Sigmoid colon (tissue), 4 donors: Measurements from ENCODE around the gene RBFOX1.

Experiments used
- EP300 ChIP-seq, 4 donors: sonication (generic); formaldehyde crosslinking; IDR thresholded peaks; one replicate each; pipeline ENCODE4 v1.6.1; 2017; ENCODE audit warnings: antibody characterized with exemption in 4 of 4
- POLR2AphosphoS5 ChIP-seq, 4 donors: sonication (generic); formaldehyde crosslinking; IDR thresholded peaks; one replicate each; pipeline ENCODE4 v1.6.1; 2017; ENCODE audit warnings: antibody characterized with exemption in 4 of 4
- TF ChIP-seq, protein P1 (sequence below), 4 experiments: fragments of 450-650 bp in 3 of 4; fragments of 200-600 bp in 1 of 4; IDR thresholded peaks; one replicate each; pipeline ENCODE4 v1.5.1; 2016 to 2019; ENCODE audit warnings: antibody characterized with exemption in 4 of 4, mild to moderate bottlenecking in 3 of 4, moderate library complexity in 2 of 4

DNA sequence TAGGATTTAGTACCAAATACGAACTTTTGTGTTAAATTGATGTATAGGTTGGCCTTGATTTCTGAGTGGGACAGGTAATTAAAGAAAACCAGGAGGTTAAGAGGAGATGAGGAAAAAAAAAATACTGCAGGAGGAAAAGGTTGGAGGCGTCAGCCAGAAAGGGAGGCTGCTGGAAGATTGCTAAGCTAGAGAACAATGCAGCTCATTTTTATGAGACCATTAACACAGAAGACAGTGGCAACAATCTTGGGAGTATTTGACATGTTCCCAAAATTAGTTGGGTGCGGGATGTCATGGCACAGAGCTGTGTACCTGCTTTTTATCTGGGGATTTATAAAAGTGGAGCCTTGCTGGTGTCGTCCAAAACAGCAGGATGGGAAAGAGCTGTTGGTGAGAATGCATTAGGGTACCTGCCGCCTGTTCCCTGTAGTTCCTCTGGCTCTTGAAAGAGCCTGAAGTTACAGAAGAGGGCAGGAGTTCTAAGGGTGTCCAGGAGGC lies 229.3 kb downstream of the RBFOX1 start:
- TF ChIP-seq, protein P1, sequence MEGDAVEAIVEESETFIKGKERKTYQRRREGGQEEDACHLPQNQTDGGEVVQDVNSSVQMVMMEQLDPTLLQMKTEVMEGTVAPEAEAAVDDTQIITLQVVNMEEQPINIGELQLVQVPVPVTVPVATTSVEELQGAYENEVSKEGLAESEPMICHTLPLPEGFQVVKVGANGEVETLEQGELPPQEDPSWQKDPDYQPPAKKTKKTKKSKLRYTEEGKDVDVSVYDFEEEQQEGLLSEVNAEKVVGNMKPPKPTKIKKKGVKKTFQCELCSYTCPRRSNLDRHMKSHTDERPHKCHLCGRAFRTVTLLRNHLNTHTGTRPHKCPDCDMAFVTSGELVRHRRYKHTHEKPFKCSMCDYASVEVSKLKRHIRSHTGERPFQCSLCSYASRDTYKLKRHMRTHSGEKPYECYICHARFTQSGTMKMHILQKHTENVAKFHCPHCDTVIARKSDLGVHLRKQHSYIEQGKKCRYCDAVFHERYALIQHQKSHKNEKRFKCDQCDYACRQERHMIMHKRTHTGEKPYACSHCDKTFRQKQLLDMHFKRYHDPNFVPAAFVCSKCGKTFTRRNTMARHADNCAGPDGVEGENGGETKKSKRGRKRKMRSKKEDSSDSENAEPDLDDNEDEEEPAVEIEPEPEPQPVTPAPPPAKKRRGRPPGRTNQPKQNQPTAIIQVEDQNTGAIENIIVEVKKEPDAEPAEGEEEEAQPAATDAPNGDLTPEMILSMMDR (IDR thresholded peaks at IDR 0.05), result no peak
- TF ChIP-seq EP300 (IDR thresholded peaks at IDR 0.05) (no peak), POLR2AphosphoS5 (IDR thresholded peaks at IDR 0.05) (peak in 1 of 4 donors; percentile 40)
